GM23338 (cell line): ENCODE results near the gene PRSS2.

ENCODE experiments used
- CREB1 ChIP-seq: fragments of 250-450 bp; sonication (Bioruptor Pico); IDR thresholded peaks from 2 replicates; pipeline ENCODE4 v1.5.0; 2020; ENCODE audit warnings: low read depth, mild to moderate bottlenecking, moderate library complexity
- CTCF ChIP-seq, 2 experiments: fragments of 200-600 bp in 1 of 2; sonication (generic) in 1 of 2; conservative IDR thresholded peaks; 2 replicates each; pipeline versions ENCODE4 v1.5.1 to v1.6.1; 2016 to 2017; ENCODE audit warnings: antibody characterized with exemption in 2 of 2, low read depth in 2 of 2, mild to moderate bottlenecking in 2 of 2, moderate library complexity in 1 of 2
- ETS1 ChIP-seq: IDR thresholded peaks from 2 replicates; pipeline ENCODE4 v1.6.1; 2016; ENCODE audit warnings: antibody characterized with exemption
- EZH2 ChIP-seq: fragments of 200-600 bp; sonication (generic); IDR thresholded peaks from one replicate; pipeline ENCODE4 v1.8.0; 2017; ENCODE audit warnings: antibody characterized with exemption, mild to moderate bottlenecking, low read depth; ENCODE audit not compliant: unreplicated experiment
- EZH2phosphoT487 ChIP-seq: fragments of 200-600 bp; sonication (generic); IDR thresholded peaks from one replicate; pipeline ENCODE4 v1.8.1; 2018; ENCODE audit warnings: antibody characterized with exemption; ENCODE audit not compliant: unreplicated experiment
- JUNB ChIP-seq: IDR thresholded peaks from one replicate; pipeline ENCODE4 v1.6.1; 2016; ENCODE audit warnings: antibody characterized with exemption; ENCODE audit not compliant: unreplicated experiment
- NANOG ChIP-seq: IDR thresholded peaks from 2 replicates; pipeline ENCODE4 v1.6.1; 2016; ENCODE audit warnings: antibody characterized with exemption, borderline replicate concordance
- POLR2AphosphoS5 ChIP-seq: IDR thresholded peaks from 2 replicates; pipeline ENCODE4 v1.6.1; 2016; ENCODE audit warnings: antibody characterized with exemption, low read depth
- REST ChIP-seq: IDR thresholded peaks from one replicate; pipeline ENCODE4 v1.6.1; 2018; ENCODE audit warnings: antibody characterized with exemption; ENCODE audit not compliant: unreplicated experiment
- STAT1 ChIP-seq: IDR thresholded peaks from one replicate; pipeline ENCODE4 v1.6.1; 2016; ENCODE audit warnings: antibody characterized with exemption; ENCODE audit not compliant: unreplicated experiment
- ZNF114 ChIP-seq: fragments of 250-450 bp; sonication (Bioruptor Pico); IDR thresholded peaks from 2 replicates; pipeline ENCODE4 v1.5.0; 2020; ENCODE audit warnings: mild to moderate bottlenecking, moderate library complexity
- ZNF331 ChIP-seq: fragments of 250-450 bp; sonication (Bioruptor Pico); IDR thresholded peaks from 2 replicates; pipeline ENCODE4 v1.5.0; 2020; ENCODE audit warnings: low read depth, mild to moderate bottlenecking, moderate library complexity
- ZNF462 ChIP-seq: fragments of 250-450 bp; sonication (Bioruptor Pico); IDR thresholded peaks from 2 replicates; pipeline ENCODE4 v1.5.0; 2020; ENCODE audit warnings: mild to moderate bottlenecking, moderate library complexity

GRCh38 chr7:142773230-142773629 is 2.5 kb downstream of the PRSS2 start:
- TF ChIP-seq CTCF (conservative IDR thresholded peaks at IDR 0.05; ENCODE audit: low read depth in 2 of 2) (no peak), CREB1 (CRISPR knock-in tag) (no peak), EZH2 (no peak), EZH2phosphoT487 (no peak), POLR2AphosphoS5 (no peak), JUNB (no peak), REST (no peak), ZNF331 (no peak), STAT1 (no peak), NANOG (no peak), ETS1 (no peak), ZNF114 (CRISPR knock-in tag) (no peak), ZNF462 (CRISPR knock-in tag) (no peak)
